T-helper 9 cell (primary cell): Measurements from ENCODE around the gene ADCY5.

Experiments
- DNase-seq: peaks from one replicate; pipeline ENCODE4 v3.0.0-alpha.2; 2020

ADCY5 gene

GRCh38 chr3:123338620-123339061 lies 110.2 kb downstream of the ADCY5 start:
- no peak for DNase-seq

- no peak for DNase-seq
These were observed 110.8 kb downstream of the ADCY5 start for GRCh38 chr3:123337948-123338619.

DNA sequence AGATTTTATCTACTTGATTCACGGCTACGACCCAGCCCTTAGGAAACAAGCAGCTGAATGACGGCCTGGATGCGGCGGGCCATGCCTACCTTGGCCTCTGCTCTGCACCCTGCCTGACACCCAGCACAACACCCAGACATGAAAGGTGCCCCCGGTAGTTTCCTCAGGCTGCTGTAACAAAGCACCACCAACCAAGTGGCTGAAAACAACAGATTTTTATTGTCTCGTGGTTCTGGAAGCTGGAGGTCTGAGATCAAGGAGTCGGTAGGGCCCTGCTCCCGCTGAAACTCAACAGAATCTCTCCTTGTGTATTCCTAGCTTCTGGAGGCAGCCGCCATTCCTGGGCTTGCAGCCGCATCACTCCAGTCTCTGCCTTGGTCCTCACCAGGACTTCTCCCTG lies 111.7 kb downstream of the ADCY5 start:
- DNase-seq = no peak

GRCh38 chr3:123336441-123336851 lies 112.4 kb downstream of the ADCY5 start:
- DNase-seq = no peak

- no peak for DNase-seq
These were observed 112.9 kb downstream of the ADCY5 start for GRCh38 chr3:123336001-123336400.

DNA sequence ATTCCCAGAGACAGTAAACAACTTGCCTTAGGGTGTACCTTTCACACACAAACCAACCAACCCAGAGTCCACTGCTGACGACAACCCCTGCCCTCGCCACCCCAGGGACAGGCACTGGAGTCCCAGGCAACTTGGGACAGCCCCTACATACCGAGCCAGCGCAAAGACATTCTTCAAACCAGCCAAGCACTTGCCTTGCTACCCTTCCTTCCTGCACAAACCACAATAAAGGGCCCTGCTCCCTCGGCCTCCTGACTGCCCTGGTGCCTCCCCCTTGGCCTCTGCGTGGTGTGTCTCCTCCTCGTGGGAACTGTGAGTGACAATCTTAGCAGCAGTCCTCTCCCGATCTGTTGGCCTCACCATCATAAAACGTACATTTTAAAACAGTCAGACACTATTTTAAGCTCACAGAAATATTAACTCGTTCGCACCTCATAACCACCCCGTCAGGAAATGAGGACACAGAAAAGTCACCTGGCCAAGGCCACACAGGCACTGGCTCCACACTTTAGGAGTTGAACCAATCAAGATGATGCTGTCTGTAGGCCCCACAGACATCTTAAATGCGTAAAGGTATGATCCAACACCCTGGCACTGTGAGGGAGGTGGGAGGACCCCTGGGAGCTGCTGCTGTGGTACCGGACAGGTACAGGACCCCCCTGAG lies 113.8 kb downstream of the ADCY5 start:
- no peak for DNase-seq

DNA sequence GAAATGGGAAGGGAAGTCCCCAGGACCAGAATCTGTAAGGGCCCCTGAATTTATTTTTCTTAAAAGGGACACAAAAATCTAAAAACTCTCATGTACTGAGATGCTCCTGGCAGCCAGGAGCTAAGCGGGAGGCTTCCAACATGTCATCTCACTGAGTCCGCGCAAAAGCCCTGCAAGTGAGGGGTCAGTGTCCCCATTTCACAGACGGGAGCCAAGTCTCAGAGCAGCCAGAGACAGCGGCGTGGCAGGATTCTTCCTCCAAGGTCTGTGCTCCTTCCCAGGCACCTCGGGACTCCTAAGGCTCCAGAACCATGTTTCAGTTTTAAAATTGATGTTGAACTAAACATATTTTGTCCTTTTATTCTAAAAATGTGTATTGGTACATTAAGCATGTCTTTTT lies 114.8 kb downstream of the ADCY5 start:
- DNase-seq = no peak

- no peak for DNase-seq
These were observed 115.5 kb downstream of the ADCY5 start for GRCh38 chr3:123333401-123333800.

DNA sequence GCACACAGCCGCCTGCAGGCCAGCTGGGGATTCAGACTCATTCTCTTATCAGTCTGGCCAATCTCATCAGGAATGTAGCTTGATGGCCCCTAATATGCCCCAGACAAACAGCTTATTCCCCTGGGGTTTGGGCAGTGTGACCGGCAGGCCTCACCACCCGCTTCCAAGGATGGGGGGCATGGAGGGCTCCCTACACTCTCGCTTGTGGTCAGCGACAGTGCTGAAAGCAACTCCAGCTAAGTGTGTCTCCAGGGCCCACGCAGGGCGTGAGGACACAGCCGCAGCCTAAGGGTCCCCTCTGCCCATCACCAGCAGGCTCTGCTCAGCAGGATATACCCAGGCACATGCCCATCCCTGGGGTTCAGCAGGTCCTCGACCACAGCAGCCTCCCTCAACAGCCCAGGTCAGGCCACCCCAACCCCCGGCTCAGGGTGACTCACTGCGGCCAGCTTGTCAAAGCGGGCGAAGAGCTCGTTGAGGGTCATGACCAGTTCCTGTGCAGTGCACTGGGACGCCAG lies 116.7 kb downstream of the ADCY5 start:
- no peak for DNase-seq

GRCh38 chr3:123331651-123332050 lies 117.2 kb downstream of the ADCY5 start:
- DNase-seq = no peak

DNA sequence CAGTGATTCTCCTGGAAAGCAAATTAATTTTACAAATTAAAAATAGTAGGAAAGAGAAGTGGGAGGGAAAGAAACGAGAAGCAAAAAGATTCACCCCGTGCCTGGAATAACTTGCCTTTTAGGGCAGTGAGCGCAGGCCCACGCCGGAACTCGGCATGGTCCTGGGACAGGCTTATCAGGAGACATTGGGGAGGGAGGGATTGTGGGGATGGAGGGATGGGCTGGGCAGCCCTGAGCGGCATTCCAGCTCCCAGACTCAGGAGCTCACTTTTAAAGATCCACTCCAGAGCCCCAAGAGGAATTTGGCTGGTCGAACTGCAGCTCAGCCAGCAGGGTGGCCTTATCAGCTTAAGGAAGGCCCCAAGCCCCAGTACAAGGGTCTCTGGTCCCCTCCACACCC lies 117.9 kb downstream of the ADCY5 start:
- no peak for DNase-seq

DNA sequence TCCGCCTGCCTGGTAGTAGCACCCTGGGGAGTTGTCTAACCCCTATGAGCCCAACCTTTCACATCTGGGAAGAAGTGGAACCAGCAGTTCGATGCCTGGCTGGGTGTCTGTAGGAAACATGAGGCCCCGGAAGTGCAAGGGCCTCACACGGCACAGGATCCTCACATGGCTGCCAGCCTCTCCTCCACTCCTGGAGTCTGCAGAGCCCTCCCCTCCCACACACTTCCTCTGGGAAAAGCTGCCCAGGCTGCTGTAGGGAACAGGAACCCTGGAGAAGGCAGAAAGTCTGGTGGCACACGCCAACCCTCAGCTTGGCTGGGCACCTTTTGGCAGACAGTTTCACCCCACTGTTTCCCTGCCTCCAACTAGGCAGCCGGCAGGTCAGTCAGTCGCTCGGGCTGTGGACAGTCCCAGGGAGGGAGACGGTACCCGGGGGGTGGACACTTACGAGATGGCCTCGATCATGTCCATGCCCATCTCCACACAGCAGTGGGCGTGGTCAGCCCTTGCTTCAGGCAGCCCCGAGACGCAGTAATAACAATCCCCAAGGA lies 118.4 kb downstream of the ADCY5 start:
- no peak for DNase-seq

DNA sequence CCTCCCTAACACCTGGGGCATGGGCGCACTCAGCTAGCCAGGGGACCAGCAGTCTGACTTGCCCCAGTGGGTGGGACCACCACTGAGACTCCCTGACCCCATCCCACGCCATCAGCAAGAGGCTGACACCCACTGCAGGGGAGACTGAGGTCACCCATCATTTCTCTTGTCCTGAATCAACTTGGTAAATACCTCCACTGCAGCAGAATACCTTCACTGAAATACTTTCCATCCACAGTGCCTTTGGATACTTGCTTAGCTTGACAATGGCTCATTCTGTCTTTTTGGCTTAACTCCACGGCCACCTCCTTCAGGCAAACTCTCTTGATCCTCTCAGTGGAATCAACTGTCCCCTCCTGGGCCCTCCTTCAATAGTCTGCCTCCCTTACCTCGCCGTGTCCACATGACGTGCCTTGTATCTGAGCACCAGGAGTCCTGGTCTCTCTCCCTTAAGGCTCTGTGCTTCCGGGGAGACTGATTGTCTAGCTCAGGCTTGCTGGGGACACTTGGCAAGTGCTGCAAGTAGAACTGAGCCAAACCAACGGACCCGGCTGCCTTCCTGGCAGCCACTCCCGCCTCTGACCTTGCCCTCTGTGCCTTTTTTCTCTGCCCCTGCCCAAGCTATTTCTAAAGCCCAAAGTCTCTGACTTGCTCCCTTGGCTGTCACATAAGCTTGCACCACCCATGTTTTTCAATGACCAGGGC lies 119.1 kb downstream of the ADCY5 start:
- no peak for DNase-seq

DNA sequence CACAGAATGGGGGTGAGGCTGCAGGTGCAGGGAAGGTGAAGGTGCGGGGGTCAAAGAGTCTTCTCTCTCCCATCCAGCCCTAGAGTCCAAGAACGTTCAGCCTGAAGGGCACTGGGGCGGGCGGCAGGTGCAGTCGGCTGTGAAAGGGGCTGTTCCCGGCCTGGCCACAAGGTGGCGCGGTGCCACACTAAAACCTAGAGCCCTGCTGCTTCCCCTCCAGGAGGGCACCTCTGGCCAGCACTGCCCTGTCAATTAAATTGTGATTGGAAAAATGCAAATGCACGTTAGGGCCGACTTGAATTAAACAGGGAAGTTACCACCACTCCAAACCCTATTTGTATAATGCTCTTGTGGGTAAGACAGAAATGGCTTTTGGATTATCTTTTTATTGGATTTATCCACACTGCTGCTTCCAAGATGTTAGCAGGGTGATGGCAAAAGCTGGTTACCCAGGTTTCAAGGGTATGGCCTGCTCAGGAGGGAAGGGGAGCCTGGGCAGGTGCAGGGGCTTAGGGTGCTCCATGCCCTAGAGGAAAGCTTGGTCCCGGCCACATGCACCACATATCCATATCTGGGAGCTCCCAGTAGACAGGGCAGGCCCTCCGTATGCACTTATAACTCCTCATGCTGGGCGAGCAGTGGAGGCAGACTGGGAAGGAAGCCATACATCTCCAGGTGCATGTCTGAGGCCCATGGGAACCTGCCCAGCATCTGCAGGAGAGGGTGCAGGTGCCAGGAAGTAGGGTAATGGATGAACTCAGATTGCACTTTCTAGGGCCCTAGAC lies 119.8 kb downstream of the ADCY5 start:
- peak; percentile 66 for DNase-seq

DNA sequence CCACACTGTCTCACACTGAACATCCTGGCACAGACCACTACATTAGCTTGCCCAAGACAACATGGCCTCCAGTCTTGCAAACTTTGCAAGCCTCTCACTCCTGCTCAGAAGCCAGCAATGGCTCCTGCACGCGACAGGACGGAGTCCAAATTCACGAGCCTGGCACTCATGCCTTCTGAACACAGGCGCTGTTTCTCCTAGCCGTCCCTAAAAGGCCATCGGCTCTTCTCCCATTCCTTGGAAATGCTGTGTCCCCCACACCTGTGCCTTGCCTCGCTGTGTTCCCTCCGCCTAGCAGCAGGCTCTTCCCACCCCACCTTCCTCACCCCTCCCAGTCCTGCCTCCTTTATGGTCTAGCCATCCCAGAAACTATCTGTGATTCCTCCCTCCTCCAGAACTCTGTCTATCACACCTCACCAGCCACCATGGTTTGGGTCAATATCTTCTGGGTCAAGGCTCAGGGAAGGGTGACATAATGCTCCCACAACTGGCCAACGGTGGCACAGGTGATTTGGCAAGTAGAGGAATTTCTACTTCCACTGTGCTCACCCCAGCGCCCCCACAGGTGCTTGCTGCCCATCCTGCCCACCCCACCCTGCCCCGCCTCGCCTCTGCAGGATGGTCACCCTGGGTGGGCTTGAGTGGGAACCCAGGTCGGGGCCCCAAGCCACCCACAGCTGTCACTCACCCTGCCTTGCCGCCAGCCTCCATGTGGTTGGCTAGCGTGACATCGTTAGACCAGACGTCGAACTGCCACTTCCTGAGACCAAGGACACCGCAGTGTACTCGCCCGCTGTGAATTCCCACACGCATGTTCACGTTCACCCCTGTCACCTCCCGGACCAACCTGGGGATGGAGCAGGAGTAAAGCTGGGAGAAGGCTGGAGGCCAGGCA lies 120.7 kb downstream of the ADCY5 start:
- DNase-seq = no peak

- no peak for DNase-seq
These were observed 121.4 kb downstream of the ADCY5 start for GRCh38 chr3:123327480-123327879.

DNA sequence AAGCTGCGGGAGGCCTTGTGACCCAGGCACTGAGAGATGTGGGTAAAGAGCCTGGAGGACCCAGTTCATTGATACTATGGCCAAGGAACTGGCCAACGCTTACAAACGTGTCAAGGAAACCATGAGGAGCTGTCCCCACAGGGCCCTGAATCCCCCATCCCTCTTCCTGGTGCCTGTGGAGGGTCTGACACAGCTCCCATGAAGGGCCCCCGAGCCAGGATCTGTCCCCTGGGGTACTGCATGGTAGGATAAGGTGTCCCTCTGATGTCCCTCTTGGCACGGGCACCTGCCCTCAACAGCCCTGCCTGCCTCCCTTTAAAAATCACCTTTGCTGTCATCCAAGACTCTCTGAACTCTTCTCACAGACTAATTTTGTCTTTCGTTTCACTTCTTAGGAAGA lies 122.4 kb downstream of the ADCY5 start:
- no peak for DNase-seq

DNA sequence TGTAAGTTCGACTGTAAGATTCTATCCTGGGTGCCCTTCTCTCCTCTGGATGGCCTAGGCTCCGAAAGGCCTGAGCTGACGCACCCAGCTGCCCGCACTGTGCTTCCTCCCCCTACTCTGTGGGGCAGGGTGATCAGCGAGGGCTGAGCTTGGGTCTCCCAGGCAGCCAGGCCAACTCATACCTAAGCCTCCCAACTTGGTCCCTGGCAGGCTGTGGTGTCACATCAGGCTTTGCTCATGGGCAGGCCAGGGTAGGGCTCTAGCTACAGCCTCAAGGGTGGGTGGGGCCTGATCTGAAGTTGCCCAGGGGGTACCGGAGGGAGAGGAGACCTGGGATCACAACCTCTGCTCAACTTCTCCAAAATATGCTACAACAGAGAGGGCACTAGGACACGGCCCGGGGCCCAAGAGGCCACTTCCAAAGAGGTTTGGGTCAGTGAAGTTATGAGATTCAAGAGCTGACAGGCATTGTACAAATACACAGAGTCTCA lies 123.1 kb downstream of the ADCY5 start:
- no peak for DNase-seq

GRCh38 chr3:123324880-123325765 lies 123.8 kb downstream of the ADCY5 start:
- DNase-seq = no peak

DNA sequence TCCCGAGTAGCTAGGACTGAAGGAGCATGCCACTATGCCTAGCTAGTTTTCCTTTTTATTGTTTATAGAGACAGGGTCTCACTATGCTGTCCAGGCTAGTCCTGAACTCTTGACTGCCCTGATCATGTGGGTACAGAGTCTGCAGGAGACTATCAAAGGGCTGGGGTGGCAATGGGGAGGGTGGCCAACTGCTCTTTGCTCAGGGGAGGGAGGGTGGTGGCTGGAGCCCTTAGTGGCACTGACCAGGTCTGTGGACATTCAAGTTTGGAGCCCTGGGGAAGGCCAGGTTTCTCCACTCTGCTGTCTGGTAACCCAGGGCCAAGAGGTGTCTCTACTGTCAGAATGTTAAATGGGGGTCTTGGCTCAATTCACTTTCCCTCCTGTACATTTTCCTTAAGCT lies 125.1 kb downstream of the ADCY5 start:
- no peak for DNase-seq
